GM23338 (cell line): Measurements from ENCODE around the gene TTC27.

Experiments used
- CTCF ChIP-seq, 2 experiments: fragments of 200-600 bp in 1 of 2; sonication (generic) in 1 of 2; conservative IDR thresholded peaks; 2 replicates each; pipeline versions ENCODE4 v1.5.1 to v1.6.1; 2016 to 2017; ENCODE audit warnings: antibody characterized with exemption in 2 of 2, low read depth in 2 of 2, mild to moderate bottlenecking in 2 of 2, moderate library complexity in 1 of 2
- EZH2 ChIP-seq: fragments of 200-600 bp; sonication (generic); IDR thresholded peaks from one replicate; pipeline ENCODE4 v1.8.0; 2017; ENCODE audit warnings: antibody characterized with exemption, mild to moderate bottlenecking, low read depth; ENCODE audit not compliant: unreplicated experiment
- STAT1 ChIP-seq: IDR thresholded peaks from one replicate; pipeline ENCODE4 v1.6.1; 2016; ENCODE audit warnings: antibody characterized with exemption; ENCODE audit not compliant: unreplicated experiment

DNA sequence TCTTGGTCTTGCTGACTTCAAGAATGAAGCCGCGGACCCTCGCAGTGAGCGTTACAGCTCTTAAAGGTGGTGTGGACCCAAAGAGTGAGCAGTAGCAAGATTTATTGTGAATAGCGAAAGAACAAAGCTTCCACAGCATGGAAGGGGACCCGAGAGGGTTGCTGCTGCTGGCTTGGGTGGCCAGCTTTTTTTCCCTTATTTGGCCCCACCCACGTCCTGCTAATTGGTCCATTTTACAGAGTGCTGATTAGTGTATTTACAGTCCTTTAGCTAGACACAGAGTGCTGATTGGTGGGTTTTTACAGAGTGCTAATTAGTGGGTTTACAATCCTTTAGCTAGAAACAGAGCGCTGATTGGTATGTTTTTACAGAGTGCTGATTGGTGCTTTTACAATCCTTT, 230.9 kb downstream of the TTC27 start:
- TF ChIP-seq CTCF (conservative IDR thresholded peaks at IDR 0.05; ENCODE audit: low read depth in 2 of 2) (no peak), EZH2 (no peak), STAT1 (no peak)
